ENCODE results near the gene PCDH18. TPM values are rescaled to one million over a fixed set of nuclear protein-coding genes. Genes with fewer than 3 reads are reported as not detected.

PCDH18 gene
- polyA plus RNA-seq, 1 donor (not counting 4 experiments of a cell fraction or from before 2014, with no cell fraction given) = 0.08 TPM

DNA sequence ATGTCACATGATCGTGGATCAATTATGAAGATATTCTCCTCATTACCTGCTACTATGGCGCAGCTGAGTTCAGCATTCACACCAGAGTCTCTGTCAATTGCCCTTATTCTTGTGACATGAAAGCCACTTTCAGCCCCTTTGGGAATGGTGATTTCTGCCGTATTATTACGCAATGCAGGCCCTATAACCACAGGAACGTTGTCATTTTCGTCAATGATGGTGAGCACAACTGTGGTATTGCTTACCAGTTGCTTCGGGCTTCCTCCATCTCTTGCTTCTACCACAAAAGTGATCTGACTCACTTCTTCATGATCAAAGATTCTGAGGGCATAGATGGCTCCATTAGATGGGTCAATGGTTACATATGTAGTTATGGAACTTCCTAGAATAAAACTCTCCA is 2.1 kb downstream of the PCDH18 start:
- no peaks in the 10 kb centered on the region for H3K9me1 ChIP-seq (ENCODE audit: control insufficient read depth, extremely low read depth, insufficient read depth, low read length)
- no peak overlapping the region for H3K4me2 ChIP-seq (ENCODE audit: control insufficient read depth, extremely low read depth, insufficient read depth, low read depth, low read length)
- peaks cover 3% of the 10 kb centered on the region for H3K4me1 ChIP-seq (ENCODE audit: control insufficient read depth, extremely low read depth, insufficient read depth, low read length)

GRCh38 chr4:137529432-137529831 is 2.9 kb downstream of the PCDH18 start:
- TF ChIP-seq EZH2 (IDR thresholded peaks at IDR 0.05; ENCODE audit: low read length) (no peak), CTCF (optimal IDR thresholded peaks at IDR 0.05 in 1 of 3, IDR thresholded peaks at IDR 0.05 in 1 of 3, conservative IDR thresholded peaks at IDR 0.05 in 1 of 3; ENCODE audit: extremely low read depth in 1 of 3, insufficient read depth in 2 of 3, low read length in 3 of 3) (no peak)
- Histone ChIP-seq H3K4me3 (ENCODE audit: control insufficient read depth in 2 of 3, extremely low read depth in 1 of 3, insufficient read depth in 2 of 3, low read depth in 1 of 3, low read length in 3 of 3) (no peak overlapping the region), H3K36me3 (ENCODE audit: control insufficient read depth in 2 of 2, extremely low read depth in 1 of 2, insufficient read depth in 2 of 2, low read length in 2 of 2) (no peaks in the 10 kb centered on the region), H2AFZ (ENCODE audit: control insufficient read depth, low read length) (no peak overlapping the region), H4K20me1 (ENCODE audit: control insufficient read depth, extremely low read depth, insufficient read depth, low read length) (no peaks in the 10 kb centered on the region), H3K9ac (ENCODE audit: control insufficient read depth, extremely low read depth, insufficient read depth, low read length) (no peak overlapping the region), H3K79me2 (ENCODE audit: control insufficient read depth, insufficient read depth, low read length) (no peaks in the 10 kb centered on the region), H3K4me2 (ENCODE audit: control insufficient read depth, extremely low read depth, insufficient read depth, low read depth, low read length) (no peak overlapping the region), H3K27ac (ENCODE audit: control insufficient read depth, insufficient read depth, low read length) (no peak overlapping the region), H3K27me3 (ENCODE audit: control insufficient read depth, extremely low read depth, insufficient read depth, low read length) (peaks cover 11% of the 10 kb centered on the region), H3K9me1 (ENCODE audit: control insufficient read depth, extremely low read depth, insufficient read depth, low read length) (no peaks in the 10 kb centered on the region), H3K4me1 (ENCODE audit: control insufficient read depth, extremely low read depth, insufficient read depth, low read length) (peaks cover 3% of the 10 kb centered on the region), H3K9me3 (ENCODE audit: control insufficient read depth, low read depth, low read length) (no peaks in the 10 kb centered on the region)
- no peak for FAIRE-seq
- dilution Hi-C loops (cut with MboI; ENCODE audit: extremely low pct_ligation_motif_present, low sequenced_read_pairs) = no loop called here
- DNase-seq (ENCODE audit: low read depth, low spot score) = no peak

More for the DNA sequence above, 2.1 kb downstream of the PCDH18 start:
- H3K79me2 ChIP-seq (ENCODE audit: control insufficient read depth, insufficient read depth, low read length) = no peaks in the 10 kb centered on the region
- no peak overlapping the region for H3K4me3 ChIP-seq (ENCODE audit: control insufficient read depth in 2 of 3, extremely low read depth in 1 of 3, insufficient read depth in 2 of 3, low read depth in 1 of 3, low read length in 3 of 3)
- H3K27me3 ChIP-seq (ENCODE audit: control insufficient read depth, extremely low read depth, insufficient read depth, low read length) = peaks cover 11% of the 10 kb centered on the region
- DNase-seq (ENCODE audit: low read depth, low spot score) = no peak
- H3K36me3 ChIP-seq (ENCODE audit: control insufficient read depth in 2 of 2, extremely low read depth in 1 of 2, insufficient read depth in 2 of 2, low read length in 2 of 2) = no peaks in the 10 kb centered on the region
- no peak overlapping the region for H3K9ac ChIP-seq (ENCODE audit: control insufficient read depth, extremely low read depth, insufficient read depth, low read length)
- no peak for FAIRE-seq
- no peaks in the 10 kb centered on the region for H3K9me3 ChIP-seq (ENCODE audit: control insufficient read depth, low read depth, low read length)
- TF ChIP-seq EZH2 (IDR thresholded peaks at IDR 0.05; ENCODE audit: low read length) (no peak), CTCF (optimal IDR thresholded peaks at IDR 0.05 in 1 of 3, IDR thresholded peaks at IDR 0.05 in 1 of 3, conservative IDR thresholded peaks at IDR 0.05 in 1 of 3; ENCODE audit: extremely low read depth in 1 of 3, insufficient read depth in 2 of 3, low read length in 3 of 3) (no peak)
- dilution Hi-C loops (cut with MboI; ENCODE audit: extremely low pct_ligation_motif_present, low sequenced_read_pairs) = no loop called here
- H3K27ac ChIP-seq (ENCODE audit: control insufficient read depth, insufficient read depth, low read length) = no peak overlapping the region
- no peak overlapping the region for H2AFZ ChIP-seq (ENCODE audit: control insufficient read depth, low read length)
- H4K20me1 ChIP-seq (ENCODE audit: control insufficient read depth, extremely low read depth, insufficient read depth, low read length) = no peaks in the 10 kb centered on the region

All from keratinocyte (primary cell).